Activated effector memory CD4-positive, alpha-beta T cell treated with Interleukin-2 at 50 U/mL for 16 hours (primary cell): Measurements from ENCODE around the gene ATP8A2.

Source experiments
- DNase-seq: peaks from one replicate; pipeline ENCODE4 v3.0.0-alpha.2; 2020

ATP8A2 gene

GRCh38 chr13:25738342-25739196, 366.8 kb downstream of the ATP8A2 start:
- no peak for DNase-seq

GRCh38 chr13:25739376-25739775, 367.6 kb downstream of the ATP8A2 start:
- no peak for DNase-seq

- DNase-seq, result no peak
These were observed 370.0 kb downstream of the ATP8A2 start for GRCh38 chr13:25741796-25742195.

- DNase-seq, result no peak
These were observed 370.4 kb downstream of the ATP8A2 start for GRCh38 chr13:25742220-25742619.

- no peak for DNase-seq
These were observed 371.6 kb downstream of the ATP8A2 start for GRCh38 chr13:25743421-25743820.

GRCh38 chr13:25744178-25744577, 372.4 kb downstream of the ATP8A2 start:
- DNase-seq, result no peak

GRCh38 chr13:25746131-25746530, 374.4 kb downstream of the ATP8A2 start:
- no peak for DNase-seq

GRCh38 chr13:25752957-25753551, 381.3 kb downstream of the ATP8A2 start:
- no peak for DNase-seq

GRCh38 chr13:25753976-25754375, 382.2 kb downstream of the ATP8A2 start:
- no peak for DNase-seq

- DNase-seq, result no peak
These were observed 384.5 kb downstream of the ATP8A2 start for GRCh38 chr13:25756251-25756650.

GRCh38 chr13:25756912-25757311, 385.1 kb downstream of the ATP8A2 start:
- DNase-seq, result no peak

GRCh38 chr13:25761041-25761440, 389.3 kb downstream of the ATP8A2 start:
- no peak for DNase-seq

GRCh38 chr13:25762281-25762680, 390.5 kb downstream of the ATP8A2 start:
- no peak for DNase-seq

GRCh38 chr13:25762795-25763377, 391.1 kb downstream of the ATP8A2 start:
- DNase-seq, result no peak

GRCh38 chr13:25764378-25764777, 392.6 kb downstream of the ATP8A2 start:
- no peak for DNase-seq

GRCh38 chr13:25765266-25765665, 393.5 kb downstream of the ATP8A2 start:
- no peak for DNase-seq

GRCh38 chr13:25766576-25766975, 394.8 kb downstream of the ATP8A2 start:
- DNase-seq, result no peak

- DNase-seq, result no peak
These were observed 395.2 kb downstream of the ATP8A2 start for GRCh38 chr13:25766991-25767390.

GRCh38 chr13:25768376-25768775, 396.6 kb downstream of the ATP8A2 start:
- DNase-seq, result no peak

GRCh38 chr13:25768838-25769237, 397.1 kb downstream of the ATP8A2 start:
- no peak for DNase-seq

- DNase-seq, result no peak
These were observed 398.8 kb downstream of the ATP8A2 start for GRCh38 chr13:25770601-25771000.

GRCh38 chr13:25771202-25771601, 399.4 kb downstream of the ATP8A2 start:
- no peak for DNase-seq

- no peak for DNase-seq
These were observed 400.1 kb downstream of the ATP8A2 start for GRCh38 chr13:25771641-25772478.
